GM21447 (cell line): ENCODE measurements around the gene FAM168A.

Source experiments
- ATAC-seq: cut with Tn5 transposase; IDR thresholded peaks from one replicate; pipeline ENCODE4 v1.9.1; 2021; ENCODE audit not compliant: unreplicated experiment

FAM168A gene

DNA sequence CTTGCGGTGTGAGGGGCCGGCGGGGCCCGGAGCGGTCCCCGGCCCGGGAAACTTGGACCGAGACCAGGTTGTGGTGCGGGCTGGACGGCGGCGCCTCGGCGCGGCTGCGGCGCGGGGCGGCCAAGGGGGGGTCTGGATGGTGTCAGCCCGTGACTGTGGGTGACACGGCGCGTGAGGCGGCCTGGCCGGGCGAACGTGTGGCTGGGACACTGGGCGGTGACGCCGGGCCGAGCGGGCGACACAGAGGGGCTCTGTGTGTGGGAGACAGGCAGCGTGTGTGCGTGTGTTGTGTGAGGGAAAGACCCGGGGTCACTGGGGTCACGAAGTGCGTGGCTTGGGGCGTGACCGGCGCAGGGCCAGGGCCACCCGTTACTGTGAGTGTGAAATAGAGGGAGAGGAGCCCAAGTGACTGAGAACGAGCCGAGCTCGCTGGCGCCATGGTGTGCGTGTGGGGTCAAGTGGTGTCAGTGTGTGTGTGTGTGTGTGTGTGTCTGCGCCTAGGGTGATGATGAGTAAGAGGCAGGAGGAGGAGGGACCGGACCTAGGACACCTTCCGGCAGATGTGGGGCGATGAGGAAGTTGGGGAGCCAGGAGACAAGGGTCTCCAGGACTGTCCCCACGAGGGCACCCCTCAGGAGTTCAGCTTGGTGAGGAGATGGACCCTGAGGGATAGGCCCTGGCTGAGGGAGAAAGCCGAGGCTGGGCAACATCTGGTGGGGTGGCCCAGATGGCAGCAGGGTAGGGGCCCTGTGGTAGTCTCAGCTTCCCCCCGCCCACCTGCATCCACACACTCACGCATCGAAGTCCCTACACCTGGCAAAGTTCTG lies 220.9 kb downstream of the FAM168A start:
- ATAC-seq, result no peak

DNA sequence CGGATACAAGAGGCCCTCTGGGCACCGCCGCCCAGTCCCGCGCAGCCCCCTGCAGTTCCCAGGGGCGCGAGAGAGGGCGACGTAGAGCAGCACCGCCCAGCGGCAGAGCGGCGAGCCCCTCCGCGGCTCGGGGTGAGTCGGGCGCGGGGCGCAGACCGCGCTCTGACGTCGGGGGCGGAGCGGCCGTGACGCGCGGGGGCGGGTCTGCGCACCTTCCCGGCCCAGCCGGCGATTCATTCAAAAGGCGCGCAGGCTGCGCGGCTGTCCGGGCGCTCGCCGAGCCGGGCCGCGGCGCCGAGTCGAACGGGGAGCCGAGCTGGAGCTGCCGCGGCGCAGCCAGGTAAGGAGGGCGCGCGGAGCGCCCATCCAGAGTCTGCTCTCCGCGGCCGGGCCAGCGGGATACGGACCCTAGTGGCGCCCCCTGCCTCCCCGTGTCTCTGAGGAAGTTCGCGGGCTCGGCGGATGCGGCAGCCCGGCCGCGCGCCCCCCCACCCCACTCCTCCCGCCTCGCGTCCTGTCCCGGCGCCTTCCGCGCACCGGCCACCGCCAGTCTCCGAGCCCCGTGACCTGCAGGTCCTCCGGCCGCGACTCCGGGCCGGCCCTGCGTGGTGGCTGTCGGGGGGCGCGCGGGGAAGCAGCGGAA lies 221.6 kb downstream of the FAM168A start, which contains the start of gene RELT:
Gene RELT, plus strand, starts transcription at position 240 of the 643 bp plus-strand sequence. CDS start 12,738 bp downstream, outside the sequence.
- ATAC-seq, result peak; percentile 65

DNA sequence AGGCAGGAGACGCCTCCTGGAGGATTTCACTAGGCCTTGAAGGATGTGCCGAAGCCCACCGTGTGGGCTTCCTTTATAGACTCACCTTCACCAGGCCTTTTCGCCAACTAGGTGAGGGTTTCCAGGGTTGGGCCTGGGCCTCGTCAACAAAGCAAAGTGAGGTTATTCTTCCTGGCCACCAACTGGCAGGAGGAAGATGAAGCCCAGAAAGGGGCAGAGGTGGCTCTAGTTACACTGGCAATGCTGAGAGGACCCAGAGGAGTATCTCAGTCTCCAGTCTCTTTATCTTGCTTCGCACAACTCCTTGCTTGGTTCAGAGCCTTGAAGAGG lies 222.1 kb downstream of the FAM168A start:
- ATAC-seq, result no peak

DNA sequence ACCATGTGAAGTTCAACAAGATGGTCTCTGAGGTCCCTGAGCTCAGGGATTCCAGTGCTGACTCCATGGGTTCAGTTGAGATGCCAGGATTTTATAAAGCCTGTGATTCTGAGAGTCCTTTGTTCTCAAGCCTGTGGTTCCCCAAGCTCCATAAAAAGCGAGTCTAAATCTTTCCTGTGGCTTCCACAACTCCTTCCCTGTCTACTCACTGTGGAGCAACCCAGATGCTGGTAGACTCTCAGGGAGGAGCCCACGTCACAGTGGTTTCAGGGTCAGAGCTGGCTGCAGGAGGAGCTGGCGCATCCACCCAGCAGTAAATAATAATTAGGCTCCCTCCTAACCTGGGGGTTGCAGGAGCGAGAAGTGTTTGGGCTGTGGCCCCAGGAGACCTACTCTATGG lies 223.8 kb downstream of the FAM168A start:
- no peak for ATAC-seq

DNA sequence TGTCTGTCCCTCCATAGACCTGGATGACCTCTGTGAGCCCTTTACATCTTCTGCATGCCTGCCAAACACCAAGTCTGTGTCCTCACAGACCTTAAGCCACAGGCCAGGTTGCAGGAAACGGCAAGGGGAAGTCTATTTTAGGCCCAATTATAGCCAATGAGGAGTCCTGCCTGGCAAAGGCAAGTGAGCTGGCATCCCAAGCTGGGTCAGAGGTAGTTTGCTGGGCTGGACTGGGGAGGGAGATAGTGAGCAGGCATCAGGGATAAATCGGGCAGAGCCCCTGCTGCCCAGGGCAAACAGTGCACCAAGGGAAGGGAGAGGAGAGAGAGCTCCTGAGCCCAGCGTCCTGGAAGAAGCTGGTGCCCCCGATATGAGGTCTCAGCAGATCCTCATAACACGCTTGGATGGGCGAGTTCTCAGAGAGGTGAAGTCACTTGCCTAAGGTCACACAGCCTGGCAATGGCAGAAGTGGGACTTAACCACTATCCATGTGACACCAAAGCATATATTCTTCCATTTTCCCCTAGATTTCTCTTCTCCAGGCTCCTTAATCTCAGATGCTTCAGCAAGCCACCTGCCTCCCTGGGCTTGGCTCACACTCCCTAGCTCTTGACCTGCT lies 225.4 kb downstream of the FAM168A start:
- no peak for ATAC-seq

DNA sequence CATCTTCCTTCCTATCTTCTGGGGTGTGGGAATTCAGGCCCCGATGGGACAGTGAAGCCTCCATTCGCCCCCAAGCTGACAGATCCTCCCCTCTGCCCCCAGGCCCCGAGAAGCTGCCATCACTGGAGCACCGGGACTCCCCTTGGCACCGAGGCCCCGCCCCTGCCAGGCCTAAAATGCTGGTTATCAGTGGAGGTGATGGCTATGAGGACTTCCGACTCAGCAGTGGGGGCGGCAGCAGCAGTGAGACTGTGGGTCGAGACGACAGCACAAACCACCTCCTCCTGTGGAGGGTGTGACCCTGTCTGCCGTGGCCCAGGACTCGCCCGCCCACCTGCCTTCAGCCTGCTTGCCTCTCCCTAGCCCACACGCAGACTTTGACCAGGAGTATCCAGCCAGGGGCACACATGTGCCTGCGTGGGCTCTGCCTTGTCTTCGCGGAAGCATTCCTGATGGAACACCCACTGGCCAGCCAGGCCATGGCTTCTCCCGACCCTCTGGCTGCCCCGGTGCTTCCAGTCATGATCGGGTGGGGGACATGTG lies 230.4 kb downstream of the FAM168A start:
- no peak for ATAC-seq

DNA sequence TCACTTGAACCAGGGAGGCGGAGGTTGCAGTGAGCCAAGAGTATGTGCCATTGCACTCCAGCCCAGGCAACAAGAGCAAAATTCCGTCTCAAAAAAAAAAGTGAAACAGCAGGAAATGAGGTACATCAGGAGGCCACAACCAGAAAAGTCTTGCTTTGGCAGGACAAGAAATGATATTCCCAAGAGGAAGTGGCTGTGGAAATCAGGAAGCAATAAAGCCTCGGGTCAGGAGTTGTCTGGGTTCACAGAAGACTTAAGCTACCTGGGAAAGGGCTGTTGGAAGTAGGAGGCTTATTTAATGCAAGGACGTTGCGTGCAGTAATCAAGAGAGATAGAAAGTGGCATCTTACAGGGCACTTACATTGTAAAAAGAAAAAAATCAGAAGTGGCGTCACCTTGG lies 231.0 kb downstream of the FAM168A start:
- ATAC-seq, result no peak

DNA sequence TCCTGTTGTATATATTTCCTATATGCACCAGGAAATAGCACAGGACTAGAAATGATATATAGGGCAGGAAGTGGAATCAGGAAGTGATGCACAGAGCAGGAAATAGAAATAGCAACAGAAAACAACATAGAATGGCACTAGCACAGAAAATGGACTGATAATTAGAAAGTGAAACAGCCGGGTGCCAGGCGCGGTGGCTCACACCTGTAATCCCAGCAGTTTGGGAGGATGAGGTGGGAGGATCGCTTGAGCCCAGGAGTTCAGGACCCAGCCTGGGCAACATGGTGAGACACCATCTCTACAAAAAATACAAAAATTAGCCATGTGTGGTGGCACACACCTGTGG lies 231.7 kb downstream of the FAM168A start:
- no peak for ATAC-seq

DNA sequence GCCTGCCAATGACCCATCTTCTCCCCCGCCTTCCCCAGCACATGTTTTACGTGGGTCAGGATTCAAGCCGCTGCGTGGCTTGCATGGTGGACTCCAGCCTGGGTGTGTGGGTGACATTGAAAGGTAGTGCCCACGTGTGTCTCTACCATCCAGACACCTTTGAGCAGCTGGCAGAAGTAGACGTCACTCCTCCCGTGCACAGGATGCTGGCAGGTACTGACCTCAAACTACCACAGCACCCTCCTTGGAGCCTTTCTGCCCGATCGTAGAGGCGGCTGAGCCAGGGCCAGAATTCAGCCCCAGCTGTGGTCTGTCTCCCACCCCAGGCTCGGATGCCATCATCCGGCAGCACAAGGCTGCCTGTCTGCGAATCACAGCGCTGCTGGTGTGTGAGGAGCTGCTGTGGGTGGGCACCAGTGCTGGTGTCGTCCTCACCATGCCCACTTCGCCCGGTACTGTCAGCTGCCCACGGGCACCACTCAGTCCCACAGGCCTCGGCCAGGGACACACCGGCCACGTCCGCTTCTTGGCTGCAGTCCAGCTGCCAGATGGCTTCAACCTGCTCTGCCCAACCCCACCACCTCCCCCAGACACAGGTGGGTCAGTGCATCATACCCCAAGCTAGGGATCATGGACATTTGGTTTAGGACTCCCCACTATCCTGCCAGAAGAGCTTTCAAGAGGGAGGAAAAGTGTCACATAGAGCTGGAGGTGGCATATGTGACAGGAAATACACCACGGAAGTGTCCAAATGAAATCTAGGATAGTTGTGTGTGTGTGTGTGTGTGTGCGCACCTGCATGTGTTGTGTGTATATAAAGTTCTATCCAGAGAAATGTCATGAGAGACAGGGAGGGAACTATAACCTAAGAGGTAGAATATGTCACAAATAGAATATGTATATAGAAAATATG lies 232.3 kb downstream of the FAM168A start:
- no peak for ATAC-seq

DNA sequence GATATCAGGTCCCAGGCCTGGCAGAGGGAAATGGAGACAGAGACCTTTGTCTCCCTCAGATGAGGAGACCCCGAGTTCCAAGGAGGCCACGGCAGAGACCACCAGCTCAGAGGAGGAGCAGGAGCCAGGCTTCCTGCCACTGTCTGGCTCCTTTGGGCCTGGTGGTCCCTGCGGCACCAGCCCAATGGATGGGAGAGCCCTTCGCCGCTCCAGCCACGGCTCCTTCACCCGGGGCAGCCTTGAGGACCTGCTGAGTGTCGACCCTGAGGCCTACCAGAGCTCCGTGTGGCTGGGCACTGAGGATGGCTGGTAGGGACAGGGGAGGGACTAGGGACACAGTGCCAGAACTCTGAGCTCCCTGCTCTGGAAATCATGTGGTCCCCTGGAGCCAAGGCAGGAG lies 234.8 kb downstream of the FAM168A start:
- no peak for ATAC-seq

DNA sequence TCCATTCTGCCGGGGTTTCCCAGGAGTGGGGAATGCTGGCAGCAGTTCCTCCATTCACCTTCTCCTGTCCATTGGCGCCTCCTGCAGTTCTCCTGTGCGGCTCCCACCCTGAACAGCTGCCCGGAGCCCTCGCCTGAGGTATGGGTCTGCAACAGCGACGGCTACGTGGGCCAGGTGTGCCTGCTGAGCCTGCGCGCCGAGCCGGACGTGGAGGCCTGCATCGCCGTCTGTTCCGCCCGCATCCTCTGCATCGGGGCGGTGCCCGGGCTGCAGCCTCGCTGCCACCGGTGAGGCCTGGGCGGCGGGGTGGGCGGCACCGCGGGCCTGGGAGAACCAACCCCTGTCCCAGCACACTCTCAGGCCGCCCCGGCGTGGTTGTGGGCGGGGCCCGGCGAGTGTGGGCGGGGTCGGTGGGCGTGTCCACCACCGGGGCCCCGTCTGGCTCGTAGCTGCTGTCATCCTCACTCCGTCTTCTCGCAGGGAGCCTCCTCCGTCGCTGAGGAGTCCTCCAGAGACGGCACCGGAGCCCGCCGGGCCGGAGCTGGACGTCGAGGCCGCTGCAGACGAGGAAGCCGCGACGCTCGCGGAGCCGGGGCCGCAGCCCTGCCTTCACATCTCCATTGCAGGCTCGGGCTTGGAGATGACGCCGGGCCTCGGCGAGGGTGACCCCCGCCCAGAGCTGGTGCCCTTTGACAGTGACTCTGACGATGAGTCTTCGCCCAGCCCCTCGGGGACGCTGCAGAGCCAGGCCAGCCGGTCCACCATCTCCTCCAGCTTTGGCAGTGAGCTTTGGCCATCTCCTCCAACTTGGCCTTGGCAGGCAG lies 235.7 kb downstream of the FAM168A start:
- no peak for ATAC-seq

DNA sequence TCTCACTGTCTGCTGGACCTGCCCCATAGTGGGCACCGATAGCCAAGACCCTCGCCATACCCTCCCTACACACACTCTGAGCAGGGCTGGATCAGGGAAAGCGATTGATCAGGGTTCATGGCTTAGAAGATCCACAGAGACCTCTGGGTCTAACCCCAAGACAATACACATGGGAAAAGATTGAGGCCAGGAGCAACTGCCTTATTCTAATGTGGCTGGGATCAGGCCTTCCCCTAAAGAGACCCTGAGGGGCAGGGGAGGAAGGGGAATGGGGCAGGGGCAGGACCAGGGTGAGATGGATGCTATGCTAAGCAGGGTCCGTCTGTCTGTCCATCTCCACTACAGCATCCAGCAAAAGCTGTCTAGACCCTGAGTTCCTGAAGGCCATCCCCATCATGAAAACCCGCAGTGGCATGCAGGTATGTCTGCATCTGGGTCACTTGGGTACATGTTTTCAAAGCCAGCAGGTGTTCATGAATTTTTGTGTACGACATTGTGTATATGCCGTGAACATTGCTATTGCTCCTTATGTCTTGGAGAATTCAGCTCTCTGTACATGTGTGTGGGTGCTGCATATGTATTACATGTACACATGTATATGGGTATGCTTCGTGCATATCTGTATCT lies 237.1 kb downstream of the FAM168A start:
- no peak for ATAC-seq

DNA sequence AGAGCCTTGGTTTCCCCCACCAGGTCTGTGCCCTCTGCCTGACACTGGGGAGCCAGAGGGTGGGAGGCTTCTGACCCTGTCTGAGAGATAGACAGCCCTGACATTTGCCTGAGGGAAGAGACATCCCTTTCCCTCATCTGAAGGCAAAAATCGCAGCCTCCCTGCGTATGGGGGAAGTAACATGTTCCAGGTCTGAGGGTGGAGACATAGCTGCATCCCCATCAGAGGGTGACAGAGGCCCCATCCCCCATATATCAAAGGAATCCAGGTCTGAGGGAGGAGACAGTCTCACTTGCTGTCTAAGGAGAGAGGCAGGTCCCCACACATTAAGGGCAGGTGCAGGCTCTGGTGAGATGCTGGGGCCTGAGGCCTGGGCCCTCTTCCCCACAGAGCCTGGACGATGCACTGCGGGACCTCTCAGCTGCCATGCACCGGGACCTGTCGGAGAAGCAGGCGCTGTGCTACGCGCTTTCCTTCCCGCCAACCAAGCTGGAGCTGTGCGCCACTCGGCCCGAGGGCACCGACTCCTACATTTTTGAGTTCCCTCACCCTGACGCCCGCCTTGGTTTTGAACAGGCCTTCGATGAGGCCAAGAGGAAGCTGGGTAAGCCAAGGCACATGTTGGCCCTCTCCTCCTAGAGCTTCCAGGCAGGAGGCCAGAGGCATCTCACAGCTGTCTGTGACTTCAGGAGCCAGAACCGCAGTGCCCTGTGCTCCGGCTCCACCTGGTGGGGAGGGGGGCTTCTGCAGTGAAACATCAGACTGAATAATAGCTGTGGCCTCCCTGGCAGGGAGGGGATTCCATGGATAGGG lies 237.8 kb downstream of the FAM168A start:
- ATAC-seq, result no peak

DNA sequence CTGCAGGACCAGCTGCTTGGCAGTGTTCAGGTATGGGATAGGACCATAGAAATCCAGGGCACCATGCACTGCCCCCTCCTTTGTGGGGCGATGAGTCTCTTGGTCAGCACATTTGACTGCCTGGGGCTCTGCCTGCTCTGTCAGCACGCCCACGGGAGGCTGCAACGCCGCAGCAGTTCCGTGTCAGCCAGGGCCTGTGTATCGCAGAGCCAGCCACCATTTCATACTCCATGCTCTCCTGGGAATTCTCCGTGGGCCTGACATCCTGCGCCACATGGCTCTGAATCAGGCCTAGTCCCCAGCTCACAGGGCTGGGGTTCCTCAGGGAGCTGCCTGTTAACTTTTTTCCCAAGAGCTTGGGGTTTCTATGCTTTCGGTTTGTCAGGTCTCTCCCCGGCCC lies 238.6 kb downstream of the FAM168A start:
- no peak for ATAC-seq

DNA sequence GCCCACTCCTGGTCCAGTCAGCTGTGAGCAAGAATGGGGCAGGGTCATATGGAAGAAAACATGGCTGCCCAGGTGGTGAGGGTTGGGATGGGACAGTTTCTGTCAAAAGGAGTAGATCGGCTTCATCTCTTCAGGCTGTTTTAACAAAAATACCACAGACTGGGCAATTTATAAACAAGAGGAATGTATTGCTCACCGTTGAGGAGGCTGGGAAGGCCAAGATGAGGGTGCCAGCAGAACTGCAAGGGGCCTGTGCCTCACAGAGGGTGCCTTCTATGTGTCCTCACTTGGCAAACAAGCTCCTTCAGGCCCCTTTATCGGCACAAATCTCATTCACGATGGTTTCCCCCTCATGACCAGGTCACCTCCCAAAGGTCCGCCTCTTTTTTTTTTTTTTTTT lies 239.8 kb downstream of the FAM168A start:
- no peak for ATAC-seq

DNA sequence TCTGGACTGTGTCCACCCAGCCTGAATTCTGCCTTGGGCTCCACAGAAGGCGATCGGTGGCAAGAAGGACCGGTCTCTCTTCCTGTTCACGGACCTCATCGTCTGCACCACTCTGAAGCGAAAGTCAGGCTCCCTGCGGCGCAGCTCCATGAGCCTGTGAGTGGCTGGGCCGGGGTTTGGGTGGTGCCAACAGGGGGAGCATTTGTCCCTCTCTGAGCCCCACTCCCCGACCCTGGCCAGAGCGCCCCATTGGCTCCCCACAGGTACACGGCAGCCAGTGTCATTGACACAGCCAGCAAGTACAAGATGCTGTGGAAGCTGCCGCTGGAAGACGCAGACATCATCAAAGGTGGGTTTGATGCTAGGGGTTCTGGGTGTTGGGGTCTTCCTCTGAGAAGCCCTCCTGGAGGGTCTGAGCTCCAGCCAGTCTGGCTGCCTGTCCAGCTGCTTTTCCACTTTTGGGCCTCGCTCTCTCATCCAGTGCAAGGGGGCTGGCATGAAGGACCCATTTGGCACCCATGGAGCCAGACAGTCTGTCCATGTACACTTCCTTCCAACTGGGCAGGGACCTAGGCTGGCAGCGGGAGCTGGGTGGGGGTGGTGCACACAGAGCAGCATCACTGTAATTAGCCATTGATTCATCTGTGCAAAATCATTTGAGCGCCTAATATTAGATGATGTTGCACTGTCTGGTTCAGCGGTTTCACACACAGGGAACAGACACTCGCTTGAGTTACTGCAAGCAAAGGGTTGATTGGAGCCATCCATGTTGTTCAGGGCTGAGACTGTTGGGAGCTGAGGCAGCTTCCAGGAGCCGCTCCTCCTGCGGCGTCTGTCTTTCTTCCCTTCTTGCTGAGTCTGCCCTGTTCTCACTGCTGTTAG lies 240.7 kb downstream of the FAM168A start:
- no peak for ATAC-seq

DNA sequence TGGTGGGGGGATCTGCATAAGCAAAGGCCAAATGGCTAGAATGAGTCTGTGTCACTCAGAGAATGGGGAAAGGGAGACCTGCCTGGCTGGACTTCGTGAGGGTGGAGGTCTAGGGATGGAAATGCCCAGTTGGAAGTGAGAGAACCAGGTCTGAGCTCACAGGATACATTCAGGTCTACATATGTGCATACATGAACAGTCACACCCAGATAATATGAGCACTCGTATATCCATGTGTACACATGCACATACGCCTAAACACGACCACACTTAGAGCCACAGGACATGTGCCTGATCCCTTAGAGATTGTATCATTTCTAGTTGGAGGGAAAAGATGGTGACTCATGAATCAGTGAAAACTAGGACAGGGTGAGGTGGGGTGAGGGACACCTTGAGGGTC lies 242.8 kb downstream of the FAM168A start:
- ATAC-seq, result no peak

DNA sequence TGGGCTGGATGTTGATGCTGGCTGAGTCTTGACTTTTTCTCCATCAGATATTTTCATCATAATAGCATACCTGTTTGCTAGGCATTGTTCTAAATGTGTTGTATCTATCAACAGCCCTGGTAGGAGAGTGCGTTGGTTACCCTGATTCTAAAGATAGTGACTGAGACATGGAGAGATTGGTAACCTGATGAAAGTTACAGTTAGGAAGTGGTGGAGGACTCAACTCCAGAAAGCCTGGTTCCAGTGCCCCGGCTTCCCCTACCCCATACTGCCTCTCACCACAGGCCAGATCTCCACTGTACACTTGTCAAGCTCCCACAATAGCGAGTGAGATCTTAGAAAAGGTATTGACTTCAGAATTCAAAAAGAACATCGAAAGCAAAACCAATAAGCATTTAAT lies 244.5 kb downstream of the FAM168A start:
- no peak for ATAC-seq
